Chondrocyte (in vitro differentiated cells): Measurements from ENCODE around the gene FAM25G. TPM values are rescaled to one million over a fixed set of nuclear protein-coding genes. Genes with fewer than 3 reads are reported as not detected.

Experiments
- DNase-seq: peaks from one replicate; pipeline ENCODE4 v3.0.0; 2021; ENCODE audit warnings: mixed read lengths, low spot score
- H3K27ac Mint-ChIP-seq: one replicate; pipeline ENCODE4 v1.8.0; 2021; ENCODE audit warnings: mild to moderate bottlenecking, moderate library complexity, mixed read lengths; ENCODE audit not compliant: unreplicated experiment
- H3K27me3 Mint-ChIP-seq: 2 replicates; pipeline ENCODE4 v1.8.0; 2021; ENCODE audit warnings: low read depth, mixed read lengths
- H3K36me3 Mint-ChIP-seq: 2 replicates; pipeline ENCODE4 v1.8.0; 2021; ENCODE audit warnings: low read depth, mixed read lengths
- H3K4me1 Mint-ChIP-seq: 2 replicates; pipeline ENCODE4 v1.8.0; 2021; ENCODE audit warnings: low read depth, mild to moderate bottlenecking, mixed read lengths
- H3K4me3 Mint-ChIP-seq: one replicate; pipeline ENCODE4 v1.8.0; 2021; ENCODE audit warnings: mild to moderate bottlenecking, moderate library complexity, mixed read lengths; ENCODE audit not compliant: unreplicated experiment
- H3K9me3 Mint-ChIP-seq: 2 replicates; pipeline ENCODE4 v1.8.0; 2021; ENCODE audit warnings: low read depth, mixed read lengths
- CTCF ChIP-seq: fragments of 200-600 bp; sonication (generic); IDR thresholded peaks from 2 replicates; pipeline ENCODE4 v1.5.0; 2021; ENCODE audit warnings: antibody characterized with exemption, mild to moderate bottlenecking, moderate library complexity
- total RNA-seq: library from RNA; stranded (reverse); gene quantifications from 3 replicates; pipeline ENCODE4 v1.2.1, GENCODE V29; 2021

Gene FAM25G
- total RNA-seq, 1 donor from 2014 or later, result not detected

GRCh38 chr10:47449102-47449978 lies 42.2 kb downstream of the FAM25G start:
- H3K4me3 Mint-ChIP-seq, result no peak overlapping the region
- H3K27ac Mint-ChIP-seq, result no peak overlapping the region
- H3K36me3 Mint-ChIP-seq, result peaks cover 5% of the 10 kb centered on the region
- no peak for TF ChIP-seq CTCF
- no peaks in the 10 kb centered on the region for H3K27me3 Mint-ChIP-seq
- peak; percentile 66 for DNase-seq
- H3K9me3 Mint-ChIP-seq, result peaks cover 12% of the 10 kb centered on the region
- H3K4me1 Mint-ChIP-seq, result no peaks in the 10 kb centered on the region

GRCh38 chr10:47447705-47448104 lies 43.8 kb downstream of the FAM25G start:
- DNase-seq, result no peak
- Mint-ChIP-seq H3K4me3 (no peak overlapping the region), H3K9me3 (peaks cover 12% of the 10 kb centered on the region), H3K27ac (no peak overlapping the region), H3K36me3 (peaks cover 5% of the 10 kb centered on the region), H3K4me1 (no peaks in the 10 kb centered on the region), H3K27me3 (no peaks in the 10 kb centered on the region)
- no peak for TF ChIP-seq CTCF

GRCh38 chr10:47447209-47447608 lies 44.3 kb downstream of the FAM25G start:
- H3K4me3 Mint-ChIP-seq, result no peak overlapping the region
- H3K4me1 Mint-ChIP-seq, result no peaks in the 10 kb centered on the region
- H3K27me3 Mint-ChIP-seq, result peaks cover 2% of the 10 kb centered on the region
- no peak for DNase-seq
- H3K9me3 Mint-ChIP-seq, result peaks cover 12% of the 10 kb centered on the region
- H3K36me3 Mint-ChIP-seq, result peaks cover 5% of the 10 kb centered on the region
- no peak for TF ChIP-seq CTCF
- H3K27ac Mint-ChIP-seq, result no peak overlapping the region

GRCh38 chr10:47445720-47446119 lies 45.8 kb downstream of the FAM25G start:
- DNase-seq, result no peak
- peaks cover 5% of the 10 kb centered on the region for H3K36me3 Mint-ChIP-seq
- peaks cover 12% of the 10 kb centered on the region for H3K9me3 Mint-ChIP-seq
- no peak for TF ChIP-seq CTCF
- H3K27ac Mint-ChIP-seq, result no peak overlapping the region
- H3K4me1 Mint-ChIP-seq, result no peaks in the 10 kb centered on the region
- H3K27me3 Mint-ChIP-seq, result peaks cover 12% of the 10 kb centered on the region
- no peak overlapping the region for H3K4me3 Mint-ChIP-seq

- H3K36me3 Mint-ChIP-seq, result peaks cover 5% of the 10 kb centered on the region
- peaks cover 12% of the 10 kb centered on the region for H3K27me3 Mint-ChIP-seq
- TF ChIP-seq CTCF, result no peak
- no peak overlapping the region for H3K4me3 Mint-ChIP-seq
- no peak overlapping the region for H3K27ac Mint-ChIP-seq
- peaks cover 12% of the 10 kb centered on the region for H3K9me3 Mint-ChIP-seq
- no peak for DNase-seq
- H3K4me1 Mint-ChIP-seq, result no peaks in the 10 kb centered on the region
These were observed 47.5 kb downstream of the FAM25G start for GRCh38 chr10:47444047-47444446.
